ENCODE results near the gene ZNF398.

The ZNF398 gene

DNA sequence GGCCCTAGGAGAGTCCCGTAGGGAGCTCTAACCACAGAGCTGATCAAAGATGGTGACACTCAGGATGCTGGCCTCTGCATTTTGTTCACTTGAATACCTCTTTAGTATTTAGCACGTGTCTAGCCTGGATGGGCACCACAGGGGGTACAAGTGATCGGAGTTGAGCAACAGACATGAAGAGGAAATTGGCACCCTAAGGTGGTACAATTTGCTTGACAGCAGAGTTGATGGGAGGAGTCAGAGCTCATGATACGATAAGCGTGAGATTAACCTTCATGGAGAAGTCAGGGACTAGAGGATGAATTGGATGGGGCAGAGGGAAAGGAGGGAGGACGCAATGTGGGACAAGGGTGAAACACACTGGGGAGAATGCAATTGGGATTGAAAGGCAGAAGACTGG lies 82.3 kb downstream of the ZNF398 start:
- no peak for DNase-seq

GRCh38 chr7:149232362-149232761 lies 85.1 kb downstream of the ZNF398 start:
- DNase-seq, result no peak
